LNCaP clone FGC (cell line): ENCODE measurements around the gene TRNP1.

Source experiments
- DNase-seq: peaks from one replicate; pipeline ENCODE4 v3.0.0-alpha.2; 2011; ENCODE audit warnings: low read depth
- H3K4me3 ChIP-seq: 2 replicates; pipeline ENCODE4 v1.5.1; 2011; ENCODE audit warnings: mild to moderate bottlenecking, low read depth, low read length, control low read depth
- TF ChIP-seq, protein P1 (sequence below): IDR thresholded peaks from 2 replicates; pipeline ENCODE4 v1.5.1; 2012; ENCODE audit warnings: mild to moderate bottlenecking; ENCODE audit not compliant: control insufficient read depth, insufficient read depth; ENCODE audit errors: extremely low read depth

The TRNP1 gene

DNA sequence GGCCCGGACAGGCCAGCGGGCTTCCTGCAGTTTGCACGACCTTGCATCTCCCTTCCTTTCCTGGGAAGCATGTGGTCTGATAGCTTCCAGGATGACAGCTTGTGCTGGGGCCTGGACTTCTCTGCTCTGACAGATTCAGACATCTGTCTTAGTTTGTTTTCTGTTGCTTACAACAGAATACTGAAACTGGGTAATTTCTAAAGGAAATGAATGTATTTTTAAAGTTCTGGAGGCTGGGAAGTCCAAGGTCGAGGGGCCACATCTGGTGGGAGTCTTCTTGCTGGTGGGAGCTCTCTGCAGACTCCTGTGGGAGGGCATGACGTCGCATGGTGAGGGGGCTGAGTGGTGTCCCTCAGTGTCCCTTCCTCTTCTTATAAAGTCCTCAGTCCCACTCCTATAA, 54.4 kb downstream of the TRNP1 start:
- TF ChIP-seq, protein P1, sequence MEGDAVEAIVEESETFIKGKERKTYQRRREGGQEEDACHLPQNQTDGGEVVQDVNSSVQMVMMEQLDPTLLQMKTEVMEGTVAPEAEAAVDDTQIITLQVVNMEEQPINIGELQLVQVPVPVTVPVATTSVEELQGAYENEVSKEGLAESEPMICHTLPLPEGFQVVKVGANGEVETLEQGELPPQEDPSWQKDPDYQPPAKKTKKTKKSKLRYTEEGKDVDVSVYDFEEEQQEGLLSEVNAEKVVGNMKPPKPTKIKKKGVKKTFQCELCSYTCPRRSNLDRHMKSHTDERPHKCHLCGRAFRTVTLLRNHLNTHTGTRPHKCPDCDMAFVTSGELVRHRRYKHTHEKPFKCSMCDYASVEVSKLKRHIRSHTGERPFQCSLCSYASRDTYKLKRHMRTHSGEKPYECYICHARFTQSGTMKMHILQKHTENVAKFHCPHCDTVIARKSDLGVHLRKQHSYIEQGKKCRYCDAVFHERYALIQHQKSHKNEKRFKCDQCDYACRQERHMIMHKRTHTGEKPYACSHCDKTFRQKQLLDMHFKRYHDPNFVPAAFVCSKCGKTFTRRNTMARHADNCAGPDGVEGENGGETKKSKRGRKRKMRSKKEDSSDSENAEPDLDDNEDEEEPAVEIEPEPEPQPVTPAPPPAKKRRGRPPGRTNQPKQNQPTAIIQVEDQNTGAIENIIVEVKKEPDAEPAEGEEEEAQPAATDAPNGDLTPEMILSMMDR: no peak
- no peak overlapping the region for H3K4me3 ChIP-seq
- no peak for DNase-seq

DNA sequence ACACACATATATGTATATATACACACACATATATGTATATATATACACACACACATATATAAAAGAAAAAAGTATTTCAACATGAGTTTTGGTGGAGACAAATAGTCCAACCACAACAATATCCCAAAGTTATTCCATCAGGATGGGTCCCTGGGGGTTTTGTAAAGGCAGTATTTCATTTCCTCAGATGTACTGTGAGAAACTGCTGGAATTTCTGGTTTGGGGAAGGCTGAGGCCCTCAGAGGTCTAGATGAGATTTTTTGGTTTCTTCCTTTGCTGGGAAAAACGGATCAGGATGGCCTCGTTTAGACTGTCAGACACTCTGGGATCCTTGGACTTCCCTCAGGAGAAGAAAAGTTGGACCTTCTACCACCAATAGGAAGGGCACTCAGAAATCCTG, 55.6 kb downstream of the TRNP1 start:
- H3K4me3 ChIP-seq: no peak overlapping the region
- TF ChIP-seq, protein P1: no peak
- DNase-seq: no peak

DNA sequence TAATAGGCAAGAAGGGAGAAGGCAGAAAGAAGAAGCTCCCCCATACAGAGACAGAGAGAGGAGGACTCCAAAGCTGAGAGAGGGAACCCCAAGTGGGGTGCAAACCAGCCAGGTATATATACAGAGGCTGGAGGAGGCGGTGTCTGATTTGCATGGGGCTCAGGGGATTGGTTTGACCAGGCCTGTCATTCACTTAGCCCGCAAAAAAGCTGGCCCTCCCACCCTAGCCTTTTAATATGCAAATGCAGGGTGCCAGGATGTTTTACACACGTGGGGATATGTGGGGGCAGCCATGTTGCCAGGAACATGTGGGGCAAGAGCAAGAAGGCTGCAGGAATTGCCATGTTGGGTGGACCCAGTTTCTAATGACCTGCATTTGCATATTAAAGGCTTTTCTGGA, 56.1 kb downstream of the TRNP1 start:
- no peak for DNase-seq
- H3K4me3 ChIP-seq: no peak overlapping the region
- TF ChIP-seq, protein P1: no peak
